Erythroblast (primary cell): ENCODE measurements around the gene PAQR9.

Experiments
- GATA1 ChIP-seq: IDR thresholded peaks from 2 replicates; pipeline ENCODE4 v1.6.1; 2011; ENCODE audit warnings: low read depth, mild to moderate bottlenecking, control low read depth, low read length, moderate library complexity
- POLR2A ChIP-seq: IDR thresholded peaks from 2 replicates; pipeline ENCODE4 v1.6.1; 2011; ENCODE audit warnings: mild to moderate bottlenecking, low read length

- TF ChIP-seq POLR2A: no peak
- TF ChIP-seq GATA1: no peak
These were observed 19.6 kb downstream of the PAQR9 start for GRCh38 chr3:142943870-142944269.
